Activated naive CD8-positive, alpha-beta T cell treated with anti-CD3 and anti-CD28 coated beads, Interleukin-2, amount 50 U/mL, for 16 hours (primary cell): ENCODE data around the gene ENDOD1.
"Not testable (repeated sequence)": the region's sequence is repeated elsewhere in the genome, so short reads cannot be mapped to it uniquely, and the experiment has no call there.

Experiments used
- DNase-seq: peaks from one replicate; pipeline ENCODE4 v3.0.0-alpha.2; 2020; ENCODE audit warnings: low read depth, low spot score

ENDOD1 gene

GRCh38 chr11:95089620-95090542, at the start of gene ENDOD1:
Gene ENDOD1, plus strand, starts transcription at chr11:95089846. Its CDS starts 82 bp downstream, at chr11:95089928.
- DNase-seq = peak; percentile 65

- DNase-seq = no peak
Measured at GRCh38 chr11:95042239-95042638, 47.4 kb upstream of the ENDOD1 start.

GRCh38 chr11:95042906-95043305, 46.7 kb upstream of the ENDOD1 start:
- DNase-seq = no peak

- no peak for DNase-seq
Measured at GRCh38 chr11:95044010-95044409, 45.6 kb upstream of the ENDOD1 start.

GRCh38 chr11:95045812-95046211, 43.8 kb upstream of the ENDOD1 start:
- DNase-seq = no peak

- DNase-seq = not testable (repeated sequence)
Measured at GRCh38 chr11:95049122-95049521, 40.5 kb upstream of the ENDOD1 start, which contains the start of gene KDM4F. Gene KDM4F, plus strand, starts transcription at chr11:95049422.

- no peak for DNase-seq
Measured at GRCh38 chr11:95050595-95051202, 38.9 kb upstream of the ENDOD1 start.

- DNase-seq = no peak
Measured at GRCh38 chr11:95054356-95054755, 35.3 kb upstream of the ENDOD1 start.

GRCh38 chr11:95055283-95055897, 34.3 kb upstream of the ENDOD1 start:
- DNase-seq = no peak

GRCh38 chr11:95057959-95058358, 31.7 kb upstream of the ENDOD1 start:
- no peak for DNase-seq

GRCh38 chr11:95058621-95059020, 31.0 kb upstream of the ENDOD1 start:
- no peak for DNase-seq

- DNase-seq = no peak
Measured at GRCh38 chr11:95059046-95059445, 30.6 kb upstream of the ENDOD1 start.

GRCh38 chr11:95065336-95065735, 24.3 kb upstream of the ENDOD1 start:
- no peak for DNase-seq

- no peak for DNase-seq
Measured at GRCh38 chr11:95066716-95067038, 23.0 kb upstream of the ENDOD1 start, which contains the start of gene SRSF8. Gene SRSF8, plus strand, starts transcription at chr11:95066919. Its CDS starts 308 bp downstream, at chr11:95067227.

GRCh38 chr11:95067039-95067840, 22.4 kb upstream of the ENDOD1 start:
- DNase-seq = peak; percentile 41

GRCh38 chr11:95067841-95068219, 21.8 kb upstream of the ENDOD1 start:
- DNase-seq = no peak

GRCh38 chr11:95068549-95068948, 21.1 kb upstream of the ENDOD1 start:
- DNase-seq = peak; percentile 25

GRCh38 chr11:95070471-95070870, 19.2 kb upstream of the ENDOD1 start:
- no peak for DNase-seq

- DNase-seq = no peak
Measured at GRCh38 chr11:95072948-95073347, 16.7 kb upstream of the ENDOD1 start.

GRCh38 chr11:95074792-95075563, 14.7 kb upstream of the ENDOD1 start:
- DNase-seq = no peak

GRCh38 chr11:95076416-95076815, 13.2 kb upstream of the ENDOD1 start:
- DNase-seq = no peak
